ENCODE data around the gene FBXW12.

FBXW12 gene

GRCh38 chr3:48409291-48410201, 37.5 kb downstream of the FBXW12 start:
- DNase-seq = no peak

- no peak for DNase-seq
Observed at GRCh38 chr3:48410205-48411040, 38.4 kb downstream of the FBXW12 start.

- DNase-seq = no peak
Observed at GRCh38 chr3:48411041-48411588, 39.1 kb downstream of the FBXW12 start.

GRCh38 chr3:48411606-48412374, 39.8 kb downstream of the FBXW12 start:
- no peak for DNase-seq

GRCh38 chr3:48412375-48413001, 40.5 kb downstream of the FBXW12 start:
- no peak for DNase-seq

GRCh38 chr3:48413086-48413485, 41.1 kb downstream of the FBXW12 start:
- DNase-seq = no peak

- DNase-seq = no peak
Observed at GRCh38 chr3:48413611-48414010, 41.6 kb downstream of the FBXW12 start.

GRCh38 chr3:48414376-48415250, 42.6 kb downstream of the FBXW12 start:
- DNase-seq = no peak

- no peak for DNase-seq
Observed at GRCh38 chr3:48415251-48415953, 43.4 kb downstream of the FBXW12 start.

- no peak for DNase-seq
Observed at GRCh38 chr3:48416091-48416505, 44.1 kb downstream of the FBXW12 start.

GRCh38 chr3:48416546-48416945, 44.5 kb downstream of the FBXW12 start:
- no peak for DNase-seq

GRCh38 chr3:48417529-48418108, 45.6 kb downstream of the FBXW12 start:
- DNase-seq = no peak

- DNase-seq = no peak
Observed at GRCh38 chr3:48418140-48418539, 46.1 kb downstream of the FBXW12 start.

GRCh38 chr3:48418651-48419050, 46.6 kb downstream of the FBXW12 start:
- no peak for DNase-seq

- DNase-seq = no peak
Observed at GRCh38 chr3:48419149-48419548, 47.1 kb downstream of the FBXW12 start.

- DNase-seq = no peak
Observed at GRCh38 chr3:48419597-48419996, 47.6 kb downstream of the FBXW12 start.

GRCh38 chr3:48420561-48420960, 48.5 kb downstream of the FBXW12 start:
- DNase-seq = no peak

- DNase-seq = no peak
Observed at GRCh38 chr3:48422272-48422671, 50.3 kb downstream of the FBXW12 start.

GRCh38 chr3:48422681-48423080, 50.7 kb downstream of the FBXW12 start:
- DNase-seq = no peak

GRCh38 chr3:48423241-48423882, 51.3 kb downstream of the FBXW12 start:
- no peak for DNase-seq
